Liver (tissue), 3 donors: ENCODE measurements around the gene OSBPL10.

Experiments
- EGR1 ChIP-seq, 2 donors: IDR thresholded peaks; 2 replicates each; pipeline ENCODE4 v1.6.1; 2016 to 2018; ENCODE audit warnings: antibody characterized with exemption in 2 of 2, low read depth in 2 of 2
- JUND ChIP-seq, 2 donors: IDR thresholded peaks; 2 replicates each; pipeline ENCODE4 v1.6.1; 2016; ENCODE audit warnings: antibody characterized with exemption in 2 of 2
- YY1 ChIP-seq: IDR thresholded peaks from 2 replicates; pipeline ENCODE4 v1.6.1; 2016; ENCODE audit warnings: antibody characterized with exemption, mild to moderate bottlenecking
- TF ChIP-seq, protein P1 (sequence below): fragments of 150-350 bp; IDR thresholded peaks from 2 replicates; pipeline ENCODE4 v1.5.1; 2017; ENCODE audit warnings: improper control_type of control experiment, low read depth, low read length; ENCODE audit not compliant: missing input control
- donor health status: healthy.
- donor health status: healthy.

DNA sequence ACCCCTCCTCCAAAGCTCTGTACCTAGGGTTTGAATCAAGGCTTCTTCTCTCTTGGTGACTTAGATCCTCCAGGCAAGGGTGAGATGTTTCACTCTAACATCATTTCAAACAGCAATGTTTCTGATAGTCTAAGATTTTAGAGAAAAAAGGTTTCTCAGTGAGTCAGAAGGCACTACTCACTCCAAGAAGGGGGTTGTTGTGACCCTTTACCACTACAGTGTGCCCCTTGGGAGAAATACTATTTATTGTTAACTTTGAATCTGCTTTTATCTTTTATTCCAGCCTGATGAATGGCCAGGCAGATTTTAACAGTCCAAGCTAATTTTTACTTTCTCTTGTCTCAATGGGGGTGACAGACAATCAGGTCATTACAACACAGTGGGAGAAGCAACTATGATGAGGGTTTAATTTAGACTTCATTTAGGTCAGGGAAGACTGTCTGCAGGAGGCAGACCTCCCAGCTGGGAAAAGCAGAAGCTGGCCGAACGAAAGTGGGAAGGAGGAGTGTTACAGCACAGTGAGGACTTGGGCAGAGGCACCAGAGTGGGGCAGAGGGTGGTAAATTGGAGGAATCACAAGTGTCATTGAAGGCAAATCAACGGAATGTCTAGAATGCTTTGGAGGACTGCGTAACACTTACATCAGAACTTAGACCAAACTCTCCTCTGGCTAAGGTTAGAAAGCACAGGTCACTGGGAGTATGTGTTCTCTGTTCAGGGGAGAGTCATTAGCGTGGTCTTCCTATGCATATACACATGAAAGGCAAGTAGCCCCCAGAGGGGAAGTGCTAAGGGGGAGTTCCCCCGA is 21.7 kb upstream of the OSBPL10 start:
- TF ChIP-seq, protein P1, sequence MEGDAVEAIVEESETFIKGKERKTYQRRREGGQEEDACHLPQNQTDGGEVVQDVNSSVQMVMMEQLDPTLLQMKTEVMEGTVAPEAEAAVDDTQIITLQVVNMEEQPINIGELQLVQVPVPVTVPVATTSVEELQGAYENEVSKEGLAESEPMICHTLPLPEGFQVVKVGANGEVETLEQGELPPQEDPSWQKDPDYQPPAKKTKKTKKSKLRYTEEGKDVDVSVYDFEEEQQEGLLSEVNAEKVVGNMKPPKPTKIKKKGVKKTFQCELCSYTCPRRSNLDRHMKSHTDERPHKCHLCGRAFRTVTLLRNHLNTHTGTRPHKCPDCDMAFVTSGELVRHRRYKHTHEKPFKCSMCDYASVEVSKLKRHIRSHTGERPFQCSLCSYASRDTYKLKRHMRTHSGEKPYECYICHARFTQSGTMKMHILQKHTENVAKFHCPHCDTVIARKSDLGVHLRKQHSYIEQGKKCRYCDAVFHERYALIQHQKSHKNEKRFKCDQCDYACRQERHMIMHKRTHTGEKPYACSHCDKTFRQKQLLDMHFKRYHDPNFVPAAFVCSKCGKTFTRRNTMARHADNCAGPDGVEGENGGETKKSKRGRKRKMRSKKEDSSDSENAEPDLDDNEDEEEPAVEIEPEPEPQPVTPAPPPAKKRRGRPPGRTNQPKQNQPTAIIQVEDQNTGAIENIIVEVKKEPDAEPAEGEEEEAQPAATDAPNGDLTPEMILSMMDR = no peak
- no peak for TF ChIP-seq EGR1 (IDR thresholded peaks at IDR 0.05; ENCODE audit: low read depth in 2 of 2)
- TF ChIP-seq YY1 = no peak
- TF ChIP-seq JUND (IDR thresholded peaks at IDR 0.05) = no peak
